Muscle of leg (tissue), 11 donors: ENCODE results near the gene FNDC3B. TPM values are rescaled to one million over a fixed set of nuclear protein-coding genes. Genes with fewer than 3 reads are reported as not detected.
"Not testable (repeated sequence)": the region's sequence is repeated elsewhere in the genome, so short reads cannot be mapped to it uniquely, and the experiment has no call there.

Experiments
- DNase-seq: peaks from one replicate; pipeline ENCODE4 v3.0.0; 2013
- H3K27ac ChIP-seq: one replicate; pipeline ENCODE4 v1.5.1; 2013; ENCODE audit warnings: mild to moderate bottlenecking, low read length, control low read depth
- H3K27me3 ChIP-seq: one replicate; pipeline ENCODE4 v1.6.1; 2013; ENCODE audit warnings: low read length; ENCODE audit not compliant: control insufficient read depth, insufficient read depth
- H3K36me3 ChIP-seq: one replicate; pipeline ENCODE4 v1.6.1; 2013; ENCODE audit warnings: low read length; ENCODE audit not compliant: control insufficient read depth, insufficient read depth
- H3K4me1 ChIP-seq: one replicate; pipeline ENCODE4 v1.6.1; 2013; ENCODE audit warnings: low read length; ENCODE audit not compliant: control insufficient read depth, insufficient read depth
- H3K4me3 ChIP-seq: one replicate; pipeline ENCODE4 v1.5.1; 2013; ENCODE audit warnings: low read length, control low read depth
- H3K9me3 ChIP-seq: replicated peaks from 2 replicates; pipeline ENCODE4 v1.6.1; 2013; ENCODE audit warnings: low read depth, low read length; ENCODE audit not compliant: control insufficient read depth
- WGBS: methylation state at CpG from one replicate; pipeline ENCODE4 v1.1.5; 2013; ENCODE audit warnings: missing lambda C conversion rate; ENCODE audit not compliant: insufficient coverage; 5-methylcytosine and 5-hydroxymethylcytosine counted together
- polyA plus RNA-seq, 8 donors: library from polyadenylated mRNA; unstranded; fragments of 120-200 nt; gene quantifications; one replicate each; pipeline versions ENCODE4 v1.2.1 to v1.2.3, GENCODE V29; 2013; ENCODE audit warnings: inconsistent platforms in 1 of 8, low replicate concordance in 1 of 8; ENCODE audit not compliant: insufficient read length in 8 of 8, insufficient read depth in 1 of 8
- total RNA-seq: library from RNA; stranded (reverse); fragments of 120-200 nt; gene quantifications from one replicate; pipeline ENCODE4 v1.2.4, GENCODE V29; 2013

FNDC3B gene
- total and polyA plus RNA-seq, 9 donors = 35.1 to 98.8 (median 58.3) TPM

DNA sequence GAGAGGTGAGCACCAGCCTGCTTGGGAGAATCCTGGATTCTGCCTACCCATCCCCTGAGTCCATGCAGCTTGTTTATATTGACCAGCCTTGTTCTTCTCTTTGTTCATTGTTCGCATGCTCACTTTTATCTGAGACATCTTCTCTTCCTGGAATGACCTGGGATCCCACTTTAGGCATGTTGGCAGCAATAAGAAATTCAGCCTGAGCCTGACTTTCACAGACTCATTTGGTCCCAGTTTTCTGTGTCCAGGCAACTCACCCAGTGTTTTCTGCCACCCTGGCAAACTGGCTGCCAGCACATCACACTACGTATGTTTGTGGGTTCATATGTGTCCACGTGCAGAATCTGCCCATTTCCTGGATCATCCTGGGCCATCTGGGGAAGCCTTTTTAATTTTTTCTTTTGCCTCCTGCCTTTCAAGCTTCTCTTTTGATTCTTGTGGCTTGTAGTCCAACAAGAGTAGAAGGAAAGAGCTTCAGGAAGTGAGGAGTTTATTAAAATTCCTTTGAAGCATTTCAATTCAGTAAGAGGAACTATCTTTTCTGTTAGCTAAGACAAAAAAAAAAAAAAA, 199.9 kb downstream of the FNDC3B start:
- peaks cover 11% of the 10 kb centered on the region for H3K9me3 ChIP-seq
- no peak overlapping the region for H3K4me3 ChIP-seq
- peaks cover 16% of the 10 kb centered on the region for H3K36me3 ChIP-seq
- H3K4me1 ChIP-seq = no peaks in the 10 kb centered on the region
- 93% methylated on average over 2 of the region's 3 CpGs for WGBS
- no peaks in the 10 kb centered on the region for H3K27me3 ChIP-seq
- H3K27ac ChIP-seq = no peak overlapping the region
- no peak for DNase-seq

- Histone ChIP-seq H3K9me3 (peaks cover 11% of the 10 kb centered on the region), H3K36me3 (peaks cover 16% of the 10 kb centered on the region), H3K4me1 (peaks cover 4% of the 10 kb centered on the region), H3K4me3 (no peak overlapping the region), H3K27ac (no peak overlapping the region), H3K27me3 (no peaks in the 10 kb centered on the region)
- DNase-seq = no peak
- no CpG with 5 or more reads among the region's 1 CpG for WGBS
These were observed 202.0 kb downstream of the FNDC3B start for GRCh38 chr3:172241405-172241804.

- H3K27me3 ChIP-seq, H3K4me1 ChIP-seq, H3K27ac ChIP-seq, H3K4me3 ChIP-seq, DNase-seq: not testable (repeated sequence)
- H3K9me3 ChIP-seq = peaks cover 11% of the 10 kb centered on the region
- peaks cover 17% of the 10 kb centered on the region for H3K36me3 ChIP-seq
- WGBS = 100% methylated on average over 2 of the region's 3 CpGs
These were observed 203.1 kb downstream of the FNDC3B start for GRCh38 chr3:172242471-172242870.

GRCh38 chr3:172243376-172243775, 204.0 kb downstream of the FNDC3B start:
- not testable (repeated sequence) for H3K27ac ChIP-seq, DNase-seq, H3K27me3 ChIP-seq, H3K4me1 ChIP-seq, H3K4me3 ChIP-seq
- no CpG with 5 or more reads among the region's 3 CpGs for WGBS
- H3K9me3 ChIP-seq = peaks cover 11% of the 10 kb centered on the region
- peaks cover 24% of the 10 kb centered on the region for H3K36me3 ChIP-seq

GRCh38 chr3:172244011-172244410, 204.6 kb downstream of the FNDC3B start:
- Histone ChIP-seq H3K4me3 (no peak overlapping the region), H3K36me3 (peaks cover 23% of the 10 kb centered on the region), H3K4me1 (peaks cover 6% of the 10 kb centered on the region), H3K9me3 (peaks cover 11% of the 10 kb centered on the region), H3K27ac (no peak overlapping the region), H3K27me3 (no peaks in the 10 kb centered on the region)
- WGBS = no CpG with 5 or more reads among the region's 2 CpGs
- no peak for DNase-seq

GRCh38 chr3:172245241-172245640, 205.9 kb downstream of the FNDC3B start:
- WGBS = no CpG with 5 or more reads among the region's 2 CpGs
- H3K27ac ChIP-seq = no peak overlapping the region
- H3K4me3 ChIP-seq = no peak overlapping the region
- H3K9me3 ChIP-seq = peaks cover 11% of the 10 kb centered on the region
- no peaks in the 10 kb centered on the region for H3K27me3 ChIP-seq
- H3K4me1 ChIP-seq = peaks cover 6% of the 10 kb centered on the region
- H3K36me3 ChIP-seq = peaks cover 22% of the 10 kb centered on the region
- DNase-seq = no peak

DNA sequence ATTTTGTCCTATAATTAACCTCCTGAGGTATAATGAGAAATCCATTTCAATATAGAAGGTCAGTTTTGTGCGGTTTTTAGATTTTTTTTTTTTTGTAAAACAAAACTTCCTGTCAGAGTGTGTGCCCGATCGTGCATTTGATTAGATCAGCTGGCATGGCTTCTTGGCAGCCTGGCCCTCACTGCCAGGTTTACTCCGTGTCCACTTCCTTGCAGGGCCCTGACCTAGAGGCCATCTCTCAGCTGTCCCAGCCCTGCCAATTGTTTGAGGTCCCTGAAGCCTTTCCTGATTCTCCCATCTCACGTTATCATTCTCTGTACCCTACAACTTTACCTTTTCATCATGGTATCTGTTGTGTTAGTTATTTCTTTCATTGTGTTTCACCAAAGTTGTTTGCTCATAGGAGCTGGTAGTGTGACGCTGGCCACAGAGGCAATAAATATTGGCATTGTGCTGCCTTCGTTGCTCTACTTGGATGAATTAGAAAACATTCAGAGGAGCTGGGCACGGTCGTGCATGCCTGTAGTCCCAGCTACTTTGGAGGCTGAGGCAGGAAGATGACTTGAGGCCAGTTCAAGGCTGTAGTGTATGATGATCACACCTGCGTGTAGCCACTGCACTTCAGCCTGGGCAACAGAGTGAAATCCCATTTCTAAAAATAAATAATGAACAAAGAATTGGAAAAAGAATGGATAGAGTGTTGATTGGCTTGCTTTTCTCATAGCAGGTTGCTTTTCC, 206.9 kb downstream of the FNDC3B start:
- no peak for DNase-seq
- Histone ChIP-seq H3K4me3 (no peak overlapping the region), H3K27me3 (no peaks in the 10 kb centered on the region), H3K9me3 (peaks cover 11% of the 10 kb centered on the region), H3K27ac (no peak overlapping the region), H3K4me1 (peaks cover 6% of the 10 kb centered on the region), H3K36me3 (peaks cover 22% of the 10 kb centered on the region)
- WGBS = 67% methylated on average over 7 of the region's 10 CpGs

DNA sequence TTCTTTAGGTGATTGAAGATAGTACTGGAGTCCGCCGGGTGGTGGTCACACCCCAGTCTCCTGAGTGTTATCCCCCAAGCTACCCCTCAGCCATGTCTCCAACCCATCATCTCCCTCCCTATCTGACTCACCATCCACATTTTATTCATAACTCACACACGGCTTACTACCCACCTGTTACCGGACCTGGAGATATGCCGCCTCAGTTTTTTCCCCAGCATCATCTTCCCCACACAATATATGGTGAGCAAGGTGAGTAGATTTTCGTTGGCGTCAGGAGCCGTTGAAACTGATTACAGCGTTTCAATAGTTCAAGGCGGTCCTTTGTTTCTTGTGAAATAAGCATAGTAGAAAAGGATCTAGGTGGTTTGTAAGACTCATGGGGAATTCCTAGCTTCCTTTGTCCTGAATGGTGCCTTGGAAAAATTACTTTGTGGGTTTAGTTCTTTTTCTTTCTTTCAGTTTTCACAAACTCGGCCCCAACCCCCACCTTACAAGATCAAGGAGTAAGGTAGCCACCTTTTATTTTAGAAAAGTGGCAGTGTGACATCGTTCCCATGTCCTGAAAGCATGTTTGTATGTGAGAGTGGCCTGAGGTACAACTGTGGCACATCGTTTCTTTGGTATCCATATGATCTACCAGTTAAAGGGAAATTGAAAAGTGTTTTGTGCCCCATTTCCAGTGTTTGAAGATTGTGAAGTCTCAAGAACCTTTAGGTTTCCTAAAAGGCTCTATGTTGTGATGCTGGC, 208.3 kb downstream of the FNDC3B start:
- H3K4me3 ChIP-seq = no peak overlapping the region
- DNase-seq = no peak
- peaks cover 3% of the 10 kb centered on the region for H3K9me3 ChIP-seq
- H3K27me3 ChIP-seq = no peaks in the 10 kb centered on the region
- peaks cover 6% of the 10 kb centered on the region for H3K4me1 ChIP-seq
- H3K27ac ChIP-seq = no peak overlapping the region
- H3K36me3 ChIP-seq = peaks cover 18% of the 10 kb centered on the region
- 83% methylated on average over 2 of the region's 13 CpGs for WGBS

- Histone ChIP-seq H3K36me3 (peaks cover 14% of the 10 kb centered on the region), H3K4me3 (no peak overlapping the region), H3K27ac (no peak overlapping the region), H3K9me3 (no peaks in the 10 kb centered on the region), H3K4me1 (peaks cover 6% of the 10 kb centered on the region), H3K27me3 (no peaks in the 10 kb centered on the region)
- WGBS = no CpG with 5 or more reads among the region's 1 CpG
- no peak for DNase-seq
These were observed 209.7 kb downstream of the FNDC3B start for GRCh38 chr3:172249039-172249438.

GRCh38 chr3:172251211-172251610, 211.8 kb downstream of the FNDC3B start:
- no CpG with 5 or more reads among the region's 13 CpGs for WGBS
- Histone ChIP-seq H3K9me3 (no peaks in the 10 kb centered on the region), H3K36me3 (peaks cover 26% of the 10 kb centered on the region), H3K4me1 (peaks cover 4% of the 10 kb centered on the region), H3K4me3 (no peak overlapping the region), H3K27me3 (no peaks in the 10 kb centered on the region), H3K27ac (no peak overlapping the region)
- no peak for DNase-seq
